ENCODE results near the gene GPR146.

DNA sequence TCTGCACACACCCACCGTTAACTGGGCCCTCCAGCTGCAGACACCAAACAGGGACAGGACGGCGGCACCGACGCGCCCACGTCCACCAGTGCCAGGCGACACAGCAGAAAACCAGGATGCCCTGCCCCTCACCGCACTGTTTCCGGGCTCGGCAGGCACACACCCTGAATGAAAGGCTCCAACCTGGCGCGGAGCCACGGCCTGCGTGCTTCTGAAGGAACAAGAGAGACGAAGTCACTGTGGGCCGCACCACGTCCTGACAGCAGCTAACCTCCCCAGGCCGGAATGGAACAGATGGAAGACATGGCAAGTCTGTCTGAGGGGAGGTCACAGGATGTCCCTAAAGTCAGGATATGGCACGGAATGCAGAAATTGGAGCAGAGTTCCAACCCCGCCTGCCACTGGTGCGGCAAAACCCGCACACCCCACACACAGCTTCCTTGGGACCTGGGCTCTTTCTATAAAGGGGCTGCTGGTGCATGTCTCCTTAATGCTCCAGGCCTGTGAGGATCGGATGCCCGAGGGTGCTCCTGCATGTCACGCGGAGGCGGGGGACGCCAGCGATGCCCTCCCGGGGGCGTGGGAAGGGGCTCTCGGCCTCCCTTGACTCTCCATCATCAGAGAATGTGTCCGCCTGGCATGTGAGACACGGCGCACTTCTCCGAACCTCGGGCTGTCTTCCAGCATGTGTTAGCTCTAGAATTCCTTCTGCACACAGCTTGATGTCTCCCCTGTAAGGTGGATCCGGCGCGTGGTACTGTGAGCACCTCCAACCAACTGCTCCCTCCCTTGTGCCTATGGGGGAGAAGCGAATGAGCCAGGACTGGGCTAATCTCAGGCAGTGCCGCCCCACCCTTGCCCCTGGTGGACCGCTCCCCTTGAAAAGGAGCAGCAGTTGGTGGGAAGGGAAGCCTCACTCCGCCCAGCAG, 39.6 kb downstream of the GPR146 start:
- TF ChIP-seq EZH2 (optimal IDR thresholded peaks at IDR 0.05; ENCODE audit: low read depth, low read length) (no peak), EZH2phosphoT487 (IDR thresholded peaks at IDR 0.05; ENCODE audit: low read length) (no peak)
- TF ChIP-seq, protein P1, sequence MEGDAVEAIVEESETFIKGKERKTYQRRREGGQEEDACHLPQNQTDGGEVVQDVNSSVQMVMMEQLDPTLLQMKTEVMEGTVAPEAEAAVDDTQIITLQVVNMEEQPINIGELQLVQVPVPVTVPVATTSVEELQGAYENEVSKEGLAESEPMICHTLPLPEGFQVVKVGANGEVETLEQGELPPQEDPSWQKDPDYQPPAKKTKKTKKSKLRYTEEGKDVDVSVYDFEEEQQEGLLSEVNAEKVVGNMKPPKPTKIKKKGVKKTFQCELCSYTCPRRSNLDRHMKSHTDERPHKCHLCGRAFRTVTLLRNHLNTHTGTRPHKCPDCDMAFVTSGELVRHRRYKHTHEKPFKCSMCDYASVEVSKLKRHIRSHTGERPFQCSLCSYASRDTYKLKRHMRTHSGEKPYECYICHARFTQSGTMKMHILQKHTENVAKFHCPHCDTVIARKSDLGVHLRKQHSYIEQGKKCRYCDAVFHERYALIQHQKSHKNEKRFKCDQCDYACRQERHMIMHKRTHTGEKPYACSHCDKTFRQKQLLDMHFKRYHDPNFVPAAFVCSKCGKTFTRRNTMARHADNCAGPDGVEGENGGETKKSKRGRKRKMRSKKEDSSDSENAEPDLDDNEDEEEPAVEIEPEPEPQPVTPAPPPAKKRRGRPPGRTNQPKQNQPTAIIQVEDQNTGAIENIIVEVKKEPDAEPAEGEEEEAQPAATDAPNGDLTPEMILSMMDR (IDR thresholded peaks at IDR 0.05; ENCODE audit: low read length), result no peak

Measured in MM.1S (cell line).